Activated CD4-positive, alpha-beta T cell treated with anti-CD3 and anti-CD28 coated beads, Interleukin-2, amount 50 U/mL, for 4 hours (primary cell): ENCODE data around the gene TMEM134.
"Not testable (repeated sequence)": the region's sequence is repeated elsewhere in the genome, so short reads cannot be mapped to it uniquely, and the experiment has no call there.

Source experiments
- DNase-seq, 2 experiments: peaks; one replicate each; pipeline ENCODE4 v3.0.0-alpha.2; 2020

TMEM134 gene

GRCh38 chr11:67500831-67501715 lies 32.0 kb upstream of the TMEM134 start:
- DNase-seq = no peak

DNA sequence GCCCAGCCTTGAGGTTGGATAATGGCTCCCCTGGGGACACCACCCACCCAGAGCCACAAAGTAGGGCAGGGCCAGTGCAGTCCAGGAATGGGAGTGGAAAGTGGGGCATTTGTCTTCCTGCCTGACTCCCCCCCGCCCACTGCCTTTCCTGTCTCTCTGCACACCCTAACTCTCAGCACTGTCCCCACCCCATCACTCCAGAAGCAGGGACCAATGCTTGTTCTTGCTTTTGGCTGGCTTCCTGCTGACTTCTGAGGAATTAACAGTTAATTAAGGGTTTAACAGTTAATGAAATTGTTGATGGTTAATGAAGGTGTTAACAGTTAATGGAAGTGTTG lies 31.4 kb upstream of the TMEM134 start:
- no peak for DNase-seq

DNA sequence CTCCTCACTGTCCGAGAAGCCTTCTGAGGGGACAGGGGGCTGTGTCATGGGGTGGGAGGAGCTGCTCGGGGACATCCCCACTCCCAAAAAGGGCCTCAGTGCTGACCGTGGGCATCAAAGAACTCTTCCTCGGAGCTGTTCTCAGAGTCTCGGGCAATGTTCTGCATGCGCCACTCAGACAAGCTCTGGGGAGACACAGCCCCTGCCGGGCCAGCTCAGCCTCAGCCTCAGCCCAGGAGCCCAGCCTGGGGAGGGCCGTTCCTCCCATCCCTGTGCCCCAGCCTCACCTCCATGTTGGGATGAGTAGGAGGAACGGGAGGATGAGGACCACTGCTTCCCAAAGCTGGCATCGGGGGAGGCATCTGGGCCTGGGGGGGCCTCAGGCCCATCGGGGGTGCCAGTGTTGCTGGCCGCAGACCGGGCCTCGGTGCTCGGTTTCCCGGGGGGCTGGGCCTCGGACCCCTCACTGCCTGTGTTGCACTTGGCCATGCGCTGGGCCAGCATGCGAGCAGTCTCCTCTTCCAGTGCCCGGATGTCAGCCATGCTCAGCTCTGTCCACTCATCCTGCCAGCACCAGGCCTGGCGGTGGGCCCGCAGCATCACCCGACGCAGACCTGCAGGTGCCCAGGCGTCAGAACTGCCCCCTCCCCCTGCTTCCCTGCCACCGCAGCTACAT lies 30.9 kb upstream of the TMEM134 start:
- DNase-seq = no peak

GRCh38 chr11:67498544-67498972 lies 29.5 kb upstream of the TMEM134 start:
- DNase-seq = no peak

GRCh38 chr11:67497656-67498291 lies 28.7 kb upstream of the TMEM134 start:
- DNase-seq = no peak

DNA sequence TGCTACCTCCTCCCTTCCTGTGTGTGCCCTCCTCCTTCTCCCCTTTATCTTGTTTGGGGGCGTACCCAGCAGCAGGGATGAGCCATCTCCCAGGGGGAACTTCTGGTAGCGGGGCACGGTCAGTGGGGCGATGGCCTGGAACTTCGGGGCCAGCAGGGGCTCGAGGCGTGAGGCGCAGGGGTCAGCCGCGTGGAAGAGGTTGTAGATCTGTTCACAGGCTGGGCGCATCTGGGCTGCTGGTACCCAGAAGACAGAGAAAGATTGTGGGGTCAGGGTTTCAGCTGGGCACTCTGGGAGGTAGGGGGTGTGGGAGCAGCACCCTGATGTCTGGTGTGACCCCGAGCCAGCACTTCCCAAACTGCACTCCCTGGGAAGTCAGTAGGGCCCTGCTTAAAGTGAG lies 27.1 kb upstream of the TMEM134 start:
- no peak for DNase-seq

- no peak for DNase-seq
These were observed 26.4 kb upstream of the TMEM134 start for GRCh38 chr11:67495234-67496005.

- no peak for DNase-seq
These were observed 25.6 kb upstream of the TMEM134 start for GRCh38 chr11:67494371-67495233.

GRCh38 chr11:67493548-67494370 lies 24.7 kb upstream of the TMEM134 start:
- DNase-seq = no peak

DNA sequence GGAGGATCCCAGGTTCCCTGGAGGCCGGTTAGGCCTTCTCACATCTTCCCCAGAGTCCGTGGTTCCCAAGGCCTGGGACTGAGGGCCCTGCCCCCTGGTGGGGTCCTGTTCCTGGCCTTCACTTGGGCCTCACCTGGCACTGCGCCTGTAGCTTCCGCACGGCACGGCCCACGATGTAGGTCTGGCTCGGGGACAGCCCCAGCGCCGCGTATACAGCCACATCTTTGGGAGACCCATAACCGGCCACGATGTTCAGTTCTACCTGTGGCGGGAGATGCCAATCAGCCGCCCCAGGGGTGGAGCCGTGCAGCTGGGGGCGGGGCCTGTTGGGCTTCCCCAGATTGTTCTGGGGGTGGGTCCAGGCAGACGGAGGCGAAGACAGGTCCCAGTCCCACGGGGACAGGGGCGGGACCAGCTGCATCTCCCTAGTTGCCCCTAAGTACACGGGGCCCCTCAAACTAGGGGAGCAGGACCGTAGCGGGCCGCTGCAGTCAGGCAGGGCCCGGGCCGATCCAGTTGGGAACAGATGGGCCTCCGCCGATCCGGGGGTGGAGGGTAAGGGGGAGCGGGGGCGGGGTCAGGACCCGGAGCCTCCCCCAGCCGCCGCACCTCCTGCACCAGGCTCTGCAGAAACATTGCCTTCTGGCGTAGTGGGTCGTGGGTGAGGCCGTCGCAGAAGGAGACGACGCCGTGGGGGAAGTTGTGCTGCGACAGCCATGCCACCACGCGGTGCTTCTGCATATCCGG lies 23.9 kb upstream of the TMEM134 start:
- DNase-seq = no peak

DNA sequence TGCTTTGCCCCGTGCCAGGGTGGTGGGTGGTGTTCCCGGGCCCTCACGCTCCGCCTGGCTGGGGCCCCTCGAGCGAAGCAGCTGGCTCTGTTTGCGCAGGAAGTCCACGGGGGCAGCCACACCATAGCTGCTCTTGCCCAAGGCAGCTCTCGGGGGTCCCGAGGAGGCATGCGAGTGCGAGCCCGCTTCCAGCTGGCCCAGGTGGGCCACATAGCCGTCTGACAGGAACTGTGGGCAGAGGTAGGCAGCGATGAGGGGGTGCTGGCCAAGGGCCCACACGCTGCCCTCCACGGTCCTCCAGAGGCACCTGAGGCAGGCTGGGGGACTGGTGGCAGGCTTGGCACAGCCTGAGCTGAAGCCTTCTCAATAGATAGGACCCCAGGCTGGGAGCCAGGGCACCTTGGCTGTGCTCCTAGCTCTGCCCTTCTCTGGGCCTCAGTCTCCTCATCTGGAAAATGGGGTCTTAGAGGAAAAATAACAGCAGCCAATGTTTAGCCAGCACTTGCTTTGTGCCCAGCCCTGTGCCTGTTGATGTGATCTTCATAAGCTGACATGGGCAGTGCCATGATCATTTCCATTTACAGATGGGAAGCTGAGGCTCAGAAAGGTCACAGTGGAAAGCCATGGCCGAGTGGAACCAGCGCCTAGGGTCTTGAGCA lies 23.1 kb upstream of the TMEM134 start:
- no peak for DNase-seq

GRCh38 chr11:67491276-67492068 lies 22.4 kb upstream of the TMEM134 start:
- DNase-seq = no peak

GRCh38 chr11:67490727-67491065 lies 21.6 kb upstream of the TMEM134 start:
- no peak for DNase-seq

DNA sequence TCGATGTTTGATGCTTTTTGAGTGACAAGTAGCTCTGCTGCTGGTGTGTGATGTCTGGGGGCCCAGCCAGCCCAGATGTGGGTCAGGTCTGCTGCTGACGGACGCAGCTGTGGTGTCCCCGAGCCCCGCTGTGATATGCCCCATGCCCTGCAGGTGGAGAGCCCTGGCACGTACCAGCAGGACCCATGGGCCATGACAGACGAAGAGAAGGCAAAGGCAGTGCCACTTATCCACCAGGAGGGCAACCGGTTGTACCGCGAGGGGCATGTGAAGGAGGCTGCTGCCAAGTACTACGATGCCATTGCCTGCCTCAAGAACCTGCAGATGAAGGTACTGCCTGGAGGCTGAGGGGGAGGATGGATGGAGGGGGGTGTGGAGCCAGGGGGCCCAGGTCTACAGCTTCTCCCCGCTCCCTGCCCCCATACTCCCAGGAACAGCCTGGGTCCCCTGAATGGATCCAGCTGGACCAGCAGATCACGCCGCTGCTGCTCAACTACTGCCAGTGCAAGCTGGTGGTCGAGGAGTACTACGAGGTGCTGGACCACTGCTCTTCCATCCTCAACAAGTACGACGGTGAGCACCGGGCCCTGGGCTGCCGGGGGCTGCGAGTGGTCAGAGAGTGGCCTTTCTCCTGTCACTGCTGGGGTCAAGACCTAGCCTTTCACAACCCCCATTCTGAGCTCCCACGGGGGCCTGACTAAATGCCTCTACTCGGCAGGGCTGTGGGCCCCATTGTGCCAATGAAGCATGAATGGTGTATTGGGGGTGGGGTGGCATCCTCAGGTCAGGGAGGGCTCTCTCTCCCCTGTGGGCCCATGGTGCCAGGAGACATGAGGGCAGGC lies 21.1 kb upstream of the TMEM134 start:
- no peak for DNase-seq

DNA sequence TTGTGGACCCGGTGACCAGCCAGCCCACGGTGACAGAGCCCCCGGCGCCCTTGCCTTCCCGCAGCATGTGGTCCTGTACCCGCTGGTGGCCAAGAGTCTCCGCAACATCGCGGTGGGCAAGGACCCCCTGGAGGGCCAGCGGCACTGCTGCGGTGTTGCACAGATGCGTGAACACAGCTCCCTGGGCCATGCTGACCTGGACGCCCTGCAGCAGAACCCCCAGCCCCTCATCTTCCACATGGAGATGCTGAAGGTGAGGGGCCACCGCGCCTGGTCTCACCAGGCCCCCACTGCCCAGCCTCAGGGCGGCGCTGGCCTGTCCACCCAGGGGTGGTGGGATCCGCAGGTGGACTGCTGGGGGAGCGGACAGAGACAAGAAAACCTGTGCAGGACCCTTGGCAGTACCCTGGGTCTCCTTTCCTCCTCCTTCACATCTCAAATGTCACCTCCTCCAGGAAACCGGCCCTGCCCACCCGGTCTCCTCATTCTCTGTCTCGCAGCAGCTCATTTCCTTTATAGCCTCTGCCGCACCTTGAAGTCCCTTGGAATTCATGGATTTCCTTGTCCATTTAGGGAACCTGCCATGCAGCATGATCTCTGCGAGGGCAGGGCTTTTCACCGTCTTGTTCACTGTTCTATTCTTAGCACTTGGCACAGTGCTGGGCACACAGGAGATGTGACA lies 20.3 kb upstream of the TMEM134 start:
- DNase-seq = no peak

- no peak for DNase-seq
These were observed 17.6 kb upstream of the TMEM134 start for GRCh38 chr11:67486481-67487195.

GRCh38 chr11:67485873-67486361 lies 16.9 kb upstream of the TMEM134 start:
- DNase-seq = not testable (repeated sequence)
